Measurements from ENCODE around the gene COX5A. TPM values are rescaled to one million over a fixed set of nuclear protein-coding genes. Genes with fewer than 3 reads are reported as not detected.

COX5A gene
- total and polyA plus RNA-seq, 2 experiments from 2014 or later = 190 to 885 TPM

GRCh38 chr15:74870436-74871215 is 67.2 kb downstream of the COX5A start (continued):
- TF ChIP-seq REST (IDR thresholded peaks at IDR 0.05; ENCODE audit: unreplicated experiment) (no peak), ZNF331 (CRISPR knock-in tag; IDR thresholded peaks at IDR 0.05; ENCODE audit: low read depth) (no peak)

Small RNA genes within 50 kb of the gene (small RNA-seq; reads per million reads assigned to genes)
- gene RF00019 (ENCODE audit: low replicate concordance) = not detected

Other genes starting within 250 kb of the COX5A start
- gene EDC3, start 242.0 kb downstream of the COX5A start, total RNA-seq (2014; rRNA removed; shearing (Covaris generic)) = 26.4 and 26.5 TPM in 2 replicates
- gene EDC3, start 242.0 kb downstream of the COX5A start, polyA plus RNA-seq (2016; fragmentation: Nextera tagmentation; extraction: Ambion mirVana) = 13.6 and 13.8 TPM in 2 replicates
- 0.50 and 1.4 TPM in 2 replicates for gene CYP1A1, start 212.5 kb downstream of the COX5A start, total RNA-seq (2014; rRNA removed; shearing (Covaris generic))
- gene CYP1A1, start 212.5 kb downstream of the COX5A start, polyA plus RNA-seq (2016; fragmentation: Nextera tagmentation; extraction: Ambion mirVana) = 0.16 and 0.21 TPM in 2 replicates
- not detected in 2 replicates for gene CYP1A2, start 189.2 kb downstream of the COX5A start, total RNA-seq (2014; rRNA removed; shearing (Covaris generic))
- gene CYP1A2, start 189.2 kb downstream of the COX5A start, polyA plus RNA-seq (2016; fragmentation: Nextera tagmentation; extraction: Ambion mirVana) = not detected in 2 replicates
- gene CSK, start 156.0 kb downstream of the COX5A start, total RNA-seq (2014; rRNA removed; shearing (Covaris generic)) = 27.5 and 29.9 TPM in 2 replicates
- 13.6 and 16.5 TPM in 2 replicates for gene CSK, start 156.0 kb downstream of the COX5A start, polyA plus RNA-seq (2016; fragmentation: Nextera tagmentation; extraction: Ambion mirVana)
- gene LMAN1L, start 125.2 kb downstream of the COX5A start, total RNA-seq (2014; rRNA removed; shearing (Covaris generic)) = not detected in 2 replicates
- gene LMAN1L, start 125.2 kb downstream of the COX5A start, polyA plus RNA-seq (2016; fragmentation: Nextera tagmentation; extraction: Ambion mirVana) = not detected in 2 replicates
- gene CPLX3, start 111.4 kb downstream of the COX5A start, total RNA-seq (2014; rRNA removed; shearing (Covaris generic)) = 0.62 and 0.66 TPM in 2 replicates
- gene CPLX3, start 111.4 kb downstream of the COX5A start, polyA plus RNA-seq (2016; fragmentation: Nextera tagmentation; extraction: Ambion mirVana) = 0.21 TPM in 1 of 2 replicates, not detected in the other
- gene ULK3, start 94.9 kb downstream of the COX5A start, total RNA-seq (2014; rRNA removed; shearing (Covaris generic)) = 32.6 and 35.4 TPM in 2 replicates
- gene ULK3, start 94.9 kb downstream of the COX5A start, polyA plus RNA-seq (2016; fragmentation: Nextera tagmentation; extraction: Ambion mirVana) = 19.3 and 20.3 TPM in 2 replicates
- 51.3 and 64.9 TPM in 2 replicates for gene SCAMP2, start 64.7 kb downstream of the COX5A start, total RNA-seq (2014; rRNA removed; shearing (Covaris generic))
- 34.7 and 35.8 TPM in 2 replicates for gene SCAMP2, start 64.7 kb downstream of the COX5A start, polyA plus RNA-seq (2016; fragmentation: Nextera tagmentation; extraction: Ambion mirVana)
- gene MPI, start 48.0 kb downstream of the COX5A start, total RNA-seq (2014; rRNA removed; shearing (Covaris generic)) = 67.5 and 74.2 TPM in 2 replicates
- gene MPI, start 48.0 kb downstream of the COX5A start, polyA plus RNA-seq (2016; fragmentation: Nextera tagmentation; extraction: Ambion mirVana) = 18.0 and 21.2 TPM in 2 replicates
- 53.1 and 61.4 TPM in 2 replicates for gene FAM219B, start 31.2 kb downstream of the COX5A start, total RNA-seq (2014; rRNA removed; shearing (Covaris generic))
- gene FAM219B, start 31.2 kb downstream of the COX5A start, polyA plus RNA-seq (2016; fragmentation: Nextera tagmentation; extraction: Ambion mirVana) = 28.2 and 28.8 TPM in 2 replicates
- 15.8 and 18.8 TPM in 2 replicates for gene RPP25, start 18.7 kb upstream of the COX5A start, total RNA-seq (2014; rRNA removed; shearing (Covaris generic))
- gene RPP25, start 18.7 kb upstream of the COX5A start, polyA plus RNA-seq (2016; fragmentation: Nextera tagmentation; extraction: Ambion mirVana) = 14.6 and 14.8 TPM in 2 replicates
- 31.0 and 43.3 TPM in 2 replicates for gene SCAMP5, start 57.5 kb upstream of the COX5A start, total RNA-seq (2014; rRNA removed; shearing (Covaris generic))
- 12.8 and 12.9 TPM in 2 replicates for gene SCAMP5, start 57.5 kb upstream of the COX5A start, polyA plus RNA-seq (2016; fragmentation: Nextera tagmentation; extraction: Ambion mirVana)
- 40.2 and 42.8 TPM in 2 replicates for gene PPCDC, start 85.5 kb upstream of the COX5A start, total RNA-seq (2014; rRNA removed; shearing (Covaris generic))
- gene PPCDC, start 85.5 kb upstream of the COX5A start, polyA plus RNA-seq (2016; fragmentation: Nextera tagmentation; extraction: Ambion mirVana) = 17.8 and 22.1 TPM in 2 replicates